Astrocyte of the spinal cord (primary cell): Measurements from ENCODE around the gene SHOC1.

Experiments used
- DNase-seq: peaks from one replicate; pipeline ENCODE4 v3.0.0; 2011; ENCODE audit warnings: low read depth, low spot score
- H3K4me3 ChIP-seq: 2 replicates; pipeline ENCODE4 v1.5.1; 2011; ENCODE audit warnings: low read depth, mild to moderate bottlenecking, low read length, moderate library complexity
- CTCF ChIP-seq: IDR thresholded peaks from 2 replicates; pipeline ENCODE4 v1.5.1; 2012; ENCODE audit warnings: low read depth, mild to moderate bottlenecking, low read length, inconsistent platforms
- in situ Hi-C: cut with HindIII; loops from 2 replicates; pipeline ENCODE4 v1.10.0; 2017; ENCODE audit warnings: low sequenced_read_pairs

Gene SHOC1

GRCh38 chr9:111836311-111836710 is 41.6 kb upstream of the SHOC1 start:
- no peak overlapping the region for H3K4me3 ChIP-seq
- no peak for TF ChIP-seq CTCF
- in situ Hi-C loops, result no loop called here
- DNase-seq, result no peak

GRCh38 chr9:111833941-111834340 is 39.2 kb upstream of the SHOC1 start:
- no peak for TF ChIP-seq CTCF
- H3K4me3 ChIP-seq, result no peak overlapping the region
- DNase-seq, result no peak
- in situ Hi-C loops, result no loop called here

DNA sequence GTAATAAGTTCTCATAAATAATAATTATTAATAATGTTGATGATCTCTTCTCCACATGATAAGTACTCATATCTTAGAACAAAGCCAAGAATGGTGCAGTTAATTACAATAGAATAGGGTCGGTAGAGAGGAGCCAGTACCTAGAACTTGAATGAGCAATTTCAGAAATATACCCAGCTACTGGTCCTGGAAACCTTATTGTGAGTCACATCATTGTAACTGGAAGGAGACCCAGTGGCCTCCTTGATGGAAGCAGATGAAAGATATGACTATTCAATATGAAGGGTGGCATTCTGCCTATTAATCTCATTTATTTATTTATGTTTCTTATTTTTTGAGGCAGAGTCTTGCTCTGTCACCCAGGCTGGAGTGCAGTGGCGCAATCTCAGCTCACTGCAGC is 37.7 kb upstream of the SHOC1 start:
- no peak overlapping the region for H3K4me3 ChIP-seq
- in situ Hi-C loops, result no loop called here
- TF ChIP-seq CTCF, result no peak

GRCh38 chr9:111831371-111832108 is 36.8 kb upstream of the SHOC1 start:
- TF ChIP-seq CTCF, result no peak
- H3K4me3 ChIP-seq, result no peak overlapping the region
- in situ Hi-C loops, result no loop called here
- no peak for DNase-seq

More for the DNA sequence above, 37.7 kb upstream of the SHOC1 start:
- no peak for DNase-seq

DNA sequence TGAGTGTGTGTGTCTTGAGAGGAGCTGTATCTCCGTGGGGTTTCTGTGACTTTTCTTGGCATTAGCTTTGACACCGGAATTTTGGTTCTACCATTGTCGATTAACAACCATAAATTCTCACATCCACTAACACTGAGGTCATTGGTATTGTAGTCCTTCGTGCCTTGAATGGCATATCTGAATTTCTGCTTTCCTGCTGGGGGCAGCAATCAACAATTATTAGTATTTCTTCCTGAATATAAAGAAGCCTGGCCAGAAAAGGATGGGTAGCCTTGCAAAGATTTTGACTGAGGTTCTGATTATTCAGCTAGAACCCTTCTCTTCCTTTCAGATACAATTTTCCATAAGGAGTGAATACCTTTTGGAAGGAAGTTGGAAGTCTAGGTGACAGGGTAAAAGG is 33.5 kb upstream of the SHOC1 start:
- in situ Hi-C loops, result no loop called here
- DNase-seq, result no peak
- no peak overlapping the region for H3K4me3 ChIP-seq
- TF ChIP-seq CTCF, result no peak

DNA sequence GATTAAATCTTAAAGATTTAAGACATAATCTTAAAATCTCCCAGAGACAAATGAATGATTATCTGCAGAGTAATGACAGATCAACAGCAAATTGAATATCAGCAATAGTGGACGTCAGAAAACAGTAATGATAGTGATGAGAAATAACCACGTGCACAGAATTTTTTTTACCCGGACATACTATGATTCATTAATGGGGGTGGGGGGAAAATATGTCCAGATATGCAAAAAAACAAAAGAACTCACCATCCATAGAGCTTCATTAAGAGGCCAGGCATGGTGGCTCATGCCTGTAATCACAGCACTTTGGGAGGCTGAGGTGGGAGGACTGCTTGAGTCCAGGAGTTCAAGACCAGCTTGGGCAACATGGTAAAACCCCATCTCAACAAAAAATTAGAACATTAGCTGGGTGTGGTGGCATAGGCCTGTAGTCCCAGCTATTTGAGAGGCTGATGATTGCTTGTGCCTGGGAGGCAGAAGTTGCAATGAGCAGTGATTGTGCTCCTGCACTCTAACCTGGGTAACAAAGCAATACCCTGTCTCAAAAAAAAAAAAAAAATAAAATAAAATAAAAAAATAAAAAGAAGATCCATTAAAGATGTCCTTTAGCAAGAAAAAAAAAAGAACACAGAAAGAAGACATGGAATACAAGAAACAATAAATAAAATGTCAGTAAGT is 30.9 kb upstream of the SHOC1 start:
- DNase-seq, result no peak
- in situ Hi-C loops, result no loop called here
- H3K4me3 ChIP-seq, result no peak overlapping the region
- TF ChIP-seq CTCF, result no peak
